GM20000 (cell line): ENCODE results near the gene HSBP1L1.
"Not testable (repeated sequence)": the region's sequence is repeated elsewhere in the genome, so short reads cannot be mapped to it uniquely, and the experiment has no call there.

ENCODE experiments used
- DNase-seq: peaks from one replicate; pipeline ENCODE4 v3.0.0; 2012; ENCODE audit warnings: low spot score
- CTCF ChIP-seq: IDR thresholded peaks from 2 replicates; pipeline ENCODE4 v1.5.1; 2012; ENCODE audit warnings: mild to moderate bottlenecking, control low read depth; ENCODE audit errors: extremely low read depth, missing control alignments

Gene HSBP1L1

GRCh38 chr18:79956276-79956675, 8.2 kb upstream of the HSBP1L1 start:
- no peak for DNase-seq
- no peak for TF ChIP-seq CTCF

DNA sequence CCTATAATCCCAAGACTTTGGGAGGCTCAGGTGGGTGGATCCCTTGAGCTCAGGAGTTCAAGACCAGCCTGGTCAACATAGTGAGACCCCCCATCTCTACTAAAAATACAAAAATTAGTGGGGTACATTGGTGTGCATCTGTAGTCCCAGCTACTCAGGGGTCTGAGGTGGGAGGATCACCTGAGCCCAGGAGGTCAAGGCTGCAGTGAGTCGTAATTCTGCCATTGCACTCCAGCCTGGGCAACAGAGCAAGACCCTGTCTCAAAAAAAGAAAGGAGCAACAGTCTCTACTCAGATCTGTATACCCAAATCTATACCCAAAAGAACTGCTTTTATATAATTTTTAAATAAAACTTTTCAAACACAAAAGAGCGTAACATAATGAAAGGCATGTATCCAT, 5.5 kb upstream of the HSBP1L1 start:
- no peak for DNase-seq
- TF ChIP-seq CTCF: no peak

GRCh38 chr18:79960161-79960801, 4.2 kb upstream of the HSBP1L1 start:
- not testable (repeated sequence) for DNase-seq

DNA sequence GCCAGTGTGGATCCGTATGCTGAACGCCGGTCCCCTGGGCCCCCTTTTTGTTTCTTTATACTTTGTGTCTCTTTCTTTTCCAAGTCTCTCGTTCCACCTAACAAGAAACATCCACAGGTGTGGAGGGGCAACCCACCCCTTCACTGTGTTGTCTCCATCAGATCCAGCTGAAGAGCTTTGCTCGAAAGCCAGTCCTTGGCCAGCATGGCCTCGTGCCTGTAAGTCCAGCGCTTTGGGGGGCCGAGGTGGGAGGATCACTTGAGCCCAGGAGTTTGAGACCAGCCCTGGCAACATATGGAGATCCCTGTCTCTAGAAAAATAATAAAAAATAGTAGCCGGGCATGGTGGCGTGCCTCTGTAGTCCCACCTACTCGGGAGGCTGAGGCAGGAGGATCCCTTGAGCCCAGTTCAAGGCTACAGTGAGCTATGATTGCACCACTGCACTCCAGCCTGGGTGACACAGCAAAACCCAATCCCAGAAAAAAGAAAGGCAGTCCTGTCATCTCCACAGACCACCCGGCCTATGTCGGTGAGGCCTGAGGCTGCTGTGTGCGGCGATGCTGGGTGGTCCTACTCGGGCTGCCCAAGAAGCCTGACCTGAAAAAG, 3.4 kb upstream of the HSBP1L1 start:
- no peak for DNase-seq
- no peak for TF ChIP-seq CTCF

DNA sequence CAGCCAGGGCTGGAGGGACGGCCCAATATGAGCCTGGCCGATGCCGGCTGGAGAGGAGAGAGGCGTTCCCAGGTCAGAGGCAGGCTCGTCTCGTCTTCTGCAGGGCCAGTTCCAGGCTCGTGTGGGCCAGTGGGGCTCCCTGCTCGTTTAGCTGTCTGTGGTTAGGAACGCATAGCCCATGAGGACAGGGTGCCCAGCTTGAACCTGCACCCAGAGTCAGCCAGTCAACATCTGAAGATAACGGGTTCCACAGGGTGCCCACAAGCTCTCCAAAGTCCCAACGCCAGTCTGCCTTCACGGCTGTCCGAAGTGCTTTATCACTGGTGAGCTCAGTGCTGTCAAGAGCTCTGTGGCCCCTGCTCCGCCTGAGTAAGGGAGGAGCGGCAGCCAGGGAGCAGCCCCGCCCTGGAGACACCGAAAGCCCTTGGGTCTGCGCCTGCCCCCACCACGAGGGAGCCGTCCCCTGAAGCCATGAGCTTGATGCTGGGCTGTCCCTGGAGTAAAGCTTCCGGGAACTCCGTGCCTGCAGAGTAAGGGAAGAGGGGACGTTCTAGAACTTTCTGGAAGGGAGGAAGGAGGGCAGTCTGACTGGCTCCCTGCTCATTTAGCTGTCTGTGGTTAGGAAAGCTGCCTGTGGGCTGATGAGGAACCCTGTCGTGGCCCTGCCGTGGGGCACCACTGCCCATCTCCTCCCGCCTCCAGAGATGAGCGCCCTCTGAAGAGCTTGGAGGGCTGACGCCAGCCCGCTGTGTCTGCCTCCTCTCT, 2.7 kb upstream of the HSBP1L1 start:
- no peak for TF ChIP-seq CTCF
- no peak for DNase-seq

GRCh38 chr18:79962311-79962710, 2.1 kb upstream of the HSBP1L1 start:
- no peak for TF ChIP-seq CTCF
- no peak for DNase-seq

DNA sequence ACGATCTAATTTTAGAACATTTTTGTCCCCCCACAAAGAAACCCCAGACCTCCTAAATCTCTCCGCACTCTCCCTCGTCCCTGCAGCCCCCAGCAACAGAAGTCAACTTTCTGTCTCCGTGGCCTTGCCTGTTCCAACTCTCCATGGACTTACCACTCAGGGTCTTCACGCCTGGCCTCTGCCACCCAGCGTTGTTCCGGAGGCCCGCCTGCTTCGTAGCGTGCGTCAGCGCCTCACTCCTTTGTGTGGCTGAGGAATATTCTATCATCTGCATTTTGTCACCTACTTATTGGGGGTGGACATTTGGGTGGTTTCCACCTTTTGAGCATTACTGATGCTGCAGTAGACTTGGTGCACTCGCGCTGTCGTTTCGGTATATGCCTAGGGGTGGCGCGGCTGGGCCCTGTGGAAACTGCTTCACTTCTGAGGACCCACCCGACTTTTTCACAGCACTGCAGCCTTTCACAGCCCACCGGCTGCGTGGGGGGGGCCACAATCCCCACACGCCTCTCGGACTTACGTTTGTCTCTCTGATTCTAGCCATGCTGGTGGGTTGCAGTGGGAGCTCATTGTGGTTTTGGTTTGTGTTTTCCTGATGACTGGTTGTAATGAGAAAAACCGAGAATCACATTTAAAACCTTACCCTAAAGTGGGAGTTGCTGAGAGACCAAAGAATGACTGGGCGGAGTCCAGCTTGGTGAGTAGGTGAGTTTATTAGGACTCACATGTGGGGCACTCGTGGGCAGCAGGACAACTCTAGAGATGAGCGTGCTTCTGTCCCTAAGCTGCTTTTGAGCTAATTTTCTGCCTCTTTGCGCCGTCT, 1.4 kb upstream of the HSBP1L1 start:
- DNase-seq: peak; percentile 82
- TF ChIP-seq CTCF: peak; percentile 33
